ENCODE data around the gene ENPP7.
"Not testable (repeated sequence)": the region's sequence is repeated elsewhere in the genome, so short reads cannot be mapped to it uniquely, and the experiment has no call there.

Gene ENPP7

DNA sequence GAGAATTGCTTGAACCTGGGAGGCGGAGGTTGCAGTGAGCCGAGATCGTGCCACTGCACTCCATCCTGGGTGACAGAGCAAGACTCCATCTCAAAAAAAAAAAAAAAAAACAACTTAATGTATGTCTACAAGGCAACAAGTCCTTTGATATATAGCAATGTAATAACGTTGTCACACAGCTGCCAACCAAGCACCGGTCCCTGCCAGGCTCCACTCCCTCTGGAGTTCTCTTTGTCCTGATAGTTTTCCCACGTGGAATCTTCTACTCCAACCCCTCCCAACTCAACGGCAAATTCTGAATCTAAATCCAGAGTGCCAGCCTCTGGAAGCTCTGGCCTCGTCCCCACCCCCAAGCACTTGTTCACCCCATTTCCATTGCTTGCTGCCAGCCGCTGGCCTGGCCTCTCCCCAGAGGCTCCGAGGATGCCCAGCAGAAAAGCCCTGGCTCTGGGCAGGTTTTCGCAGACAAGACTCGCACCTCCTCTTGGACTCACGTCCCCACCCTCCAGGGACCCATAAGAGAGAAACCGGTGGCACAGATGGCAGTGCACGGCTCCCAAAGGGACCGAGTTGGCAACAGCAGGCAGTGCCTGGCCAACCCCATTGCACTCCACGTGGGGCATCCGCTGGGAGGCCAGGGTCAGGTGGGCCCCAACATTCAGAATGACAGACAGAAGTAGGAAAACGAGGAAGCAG is 31.3 kb downstream of the ENPP7 start:
- no peak for DNase-seq (ENCODE audit: low read depth)
- TF ChIP-seq MYC (IDR thresholded peaks at IDR 0.05; ENCODE audit: low read depth, low read length) (no peak), POLR2A (IDR thresholded peaks at IDR 0.05; ENCODE audit: extremely low read depth, insufficient read length) (no peak)
- TF ChIP-seq, protein P1, sequence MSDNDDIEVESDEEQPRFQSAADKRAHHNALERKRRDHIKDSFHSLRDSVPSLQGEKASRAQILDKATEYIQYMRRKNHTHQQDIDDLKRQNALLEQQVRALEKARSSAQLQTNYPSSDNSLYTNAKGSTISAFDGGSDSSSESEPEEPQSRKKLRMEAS (IDR thresholded peaks at IDR 0.05; ENCODE audit: low read depth, low read length), result no peak
- TF ChIP-seq, protein P2, sequence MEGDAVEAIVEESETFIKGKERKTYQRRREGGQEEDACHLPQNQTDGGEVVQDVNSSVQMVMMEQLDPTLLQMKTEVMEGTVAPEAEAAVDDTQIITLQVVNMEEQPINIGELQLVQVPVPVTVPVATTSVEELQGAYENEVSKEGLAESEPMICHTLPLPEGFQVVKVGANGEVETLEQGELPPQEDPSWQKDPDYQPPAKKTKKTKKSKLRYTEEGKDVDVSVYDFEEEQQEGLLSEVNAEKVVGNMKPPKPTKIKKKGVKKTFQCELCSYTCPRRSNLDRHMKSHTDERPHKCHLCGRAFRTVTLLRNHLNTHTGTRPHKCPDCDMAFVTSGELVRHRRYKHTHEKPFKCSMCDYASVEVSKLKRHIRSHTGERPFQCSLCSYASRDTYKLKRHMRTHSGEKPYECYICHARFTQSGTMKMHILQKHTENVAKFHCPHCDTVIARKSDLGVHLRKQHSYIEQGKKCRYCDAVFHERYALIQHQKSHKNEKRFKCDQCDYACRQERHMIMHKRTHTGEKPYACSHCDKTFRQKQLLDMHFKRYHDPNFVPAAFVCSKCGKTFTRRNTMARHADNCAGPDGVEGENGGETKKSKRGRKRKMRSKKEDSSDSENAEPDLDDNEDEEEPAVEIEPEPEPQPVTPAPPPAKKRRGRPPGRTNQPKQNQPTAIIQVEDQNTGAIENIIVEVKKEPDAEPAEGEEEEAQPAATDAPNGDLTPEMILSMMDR (IDR thresholded peaks at IDR 0.05; ENCODE audit: low read depth, low read length), result no peak
- no peak overlapping the region for H3K4me3 ChIP-seq (ENCODE audit: low read depth, low read length)

DNA sequence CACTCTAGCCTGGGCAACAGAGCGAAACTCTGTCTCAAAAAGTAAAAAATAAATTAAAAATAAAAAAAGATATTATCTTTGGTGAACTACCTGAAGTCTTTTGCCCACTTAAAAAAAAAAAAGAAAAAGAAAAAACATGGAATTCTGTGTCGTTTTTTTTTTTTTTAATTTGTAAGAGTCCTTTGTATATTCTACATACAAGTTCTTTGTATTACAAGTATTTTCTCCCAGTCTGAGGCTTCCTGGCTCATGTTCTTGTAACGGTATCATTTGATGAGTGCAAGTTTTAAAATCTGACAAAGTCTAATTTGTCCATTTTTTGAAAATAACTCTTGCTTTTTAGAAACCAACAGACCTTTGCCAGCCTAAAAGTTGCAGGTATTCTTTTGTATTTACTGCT is 35.0 kb downstream of the ENPP7 start:
- no peak for DNase-seq (ENCODE audit: low read depth)
- H3K4me3 ChIP-seq (ENCODE audit: low read depth, low read length), result no peak overlapping the region
- TF ChIP-seq, protein P1 (IDR thresholded peaks at IDR 0.05; ENCODE audit: low read depth, low read length), result no peak
- no peak for TF ChIP-seq POLR2A (IDR thresholded peaks at IDR 0.05; ENCODE audit: extremely low read depth, insufficient read length)
- TF ChIP-seq, protein P2 (IDR thresholded peaks at IDR 0.05; ENCODE audit: low read depth, low read length), result no peak
- no peak for TF ChIP-seq MYC (IDR thresholded peaks at IDR 0.05; ENCODE audit: low read depth, low read length)

DNA sequence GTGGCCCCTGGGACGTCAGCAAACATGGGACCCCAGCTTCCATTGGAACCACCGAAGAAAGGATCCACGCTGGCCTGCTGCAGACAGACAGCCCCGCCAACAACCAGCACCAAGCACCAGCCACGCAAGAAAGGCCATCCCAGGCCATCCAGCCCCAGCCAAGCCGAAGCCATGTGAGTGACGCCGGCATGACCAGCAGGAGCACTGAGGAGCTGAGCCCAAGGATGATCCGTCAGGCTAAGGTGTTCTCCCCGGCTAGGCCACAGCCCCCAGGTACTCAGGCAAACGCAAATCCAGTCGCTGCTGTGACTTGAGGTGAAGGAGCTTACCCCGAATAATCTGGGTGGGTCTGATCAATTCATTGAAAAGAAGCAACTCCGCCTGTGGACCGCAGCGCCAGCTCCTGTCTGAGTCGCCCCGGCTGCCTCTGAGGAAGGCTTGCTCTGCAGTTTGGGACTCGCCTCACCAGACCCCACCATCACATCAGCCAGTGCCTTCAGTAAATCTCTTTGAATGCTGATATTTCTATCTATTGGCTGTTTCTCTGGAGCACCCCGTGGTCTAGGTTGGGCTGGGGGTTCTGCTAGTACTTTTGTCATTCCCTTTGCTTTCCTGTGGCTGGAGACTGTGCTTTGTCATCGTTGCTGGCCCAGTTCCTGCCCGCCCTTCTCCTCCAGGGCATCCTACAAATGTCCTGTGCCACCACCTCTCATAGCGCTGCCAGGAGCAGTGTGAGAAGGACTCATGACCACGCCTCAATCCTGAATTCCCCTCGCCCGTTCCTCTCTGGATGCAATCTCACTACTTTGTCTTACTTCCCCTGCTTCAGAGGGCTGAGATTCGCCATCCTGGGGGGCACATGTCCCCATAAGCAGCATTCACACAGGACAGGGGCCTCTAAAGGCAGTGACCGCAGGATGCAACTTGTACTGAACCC is 39.1 kb downstream of the ENPP7 start:
- no peak overlapping the region for H3K4me3 ChIP-seq (ENCODE audit: low read depth, low read length)
- TF ChIP-seq POLR2A (IDR thresholded peaks at IDR 0.05; ENCODE audit: extremely low read depth, insufficient read length) (no peak), MYC (IDR thresholded peaks at IDR 0.05; ENCODE audit: low read depth, low read length) (no peak)
- TF ChIP-seq, protein P2 (IDR thresholded peaks at IDR 0.05; ENCODE audit: low read depth, low read length), result no peak
- TF ChIP-seq, protein P1 (IDR thresholded peaks at IDR 0.05; ENCODE audit: low read depth, low read length), result no peak
- DNase-seq (ENCODE audit: low read depth), result no peak

DNA sequence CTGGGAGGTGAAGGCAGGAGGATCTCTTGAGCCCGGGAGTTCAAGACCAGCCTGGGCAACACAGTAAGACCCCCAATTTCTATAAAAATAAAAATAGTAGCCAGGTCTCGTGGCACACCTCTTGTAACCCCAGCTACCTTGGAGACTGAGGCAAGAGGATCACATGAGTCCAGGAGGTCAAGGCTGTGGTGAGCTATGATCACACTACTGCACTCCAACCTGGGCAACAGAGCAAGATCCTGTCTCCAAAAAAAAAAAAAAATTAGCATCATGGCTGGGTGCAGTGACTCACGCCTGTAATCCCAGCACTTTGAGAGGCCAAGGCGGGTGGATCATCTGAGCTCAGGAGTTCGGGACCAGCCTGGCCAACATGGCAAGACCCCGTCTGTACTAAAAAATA is 40.5 kb downstream of the ENPP7 start:
- no peak for DNase-seq (ENCODE audit: low read depth)
- TF ChIP-seq POLR2A (IDR thresholded peaks at IDR 0.05; ENCODE audit: extremely low read depth, insufficient read length) (no peak), MYC (IDR thresholded peaks at IDR 0.05; ENCODE audit: low read depth, low read length) (no peak)
- TF ChIP-seq, protein P2 (IDR thresholded peaks at IDR 0.05; ENCODE audit: low read depth, low read length), result no peak
- TF ChIP-seq, protein P1 (IDR thresholded peaks at IDR 0.05; ENCODE audit: low read depth, low read length), result no peak
- no peak overlapping the region for H3K4me3 ChIP-seq (ENCODE audit: low read depth, low read length)

DNA sequence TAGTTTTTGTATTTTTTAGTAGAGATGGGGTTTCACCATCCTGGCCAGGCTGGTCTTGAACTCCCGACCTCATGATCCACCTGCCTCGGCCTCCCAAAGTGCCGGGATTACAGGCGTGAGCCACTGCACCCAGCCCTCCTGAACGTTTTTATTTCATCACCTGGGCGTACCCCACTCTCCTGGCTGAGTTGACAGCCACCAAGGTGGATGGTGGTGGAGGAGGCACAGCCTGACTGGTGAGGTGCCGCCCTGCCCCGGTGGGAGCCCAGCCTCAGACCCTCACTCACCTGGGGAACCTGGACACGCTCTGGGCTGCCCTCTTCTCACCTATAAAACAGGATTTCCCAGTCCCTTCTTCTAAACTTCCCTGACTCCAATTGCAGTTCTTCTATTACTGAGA is 42.0 kb downstream of the ENPP7 start:
- not testable (repeated sequence) for H3K4me3 ChIP-seq (ENCODE audit: low read depth, low read length); DNase-seq (ENCODE audit: low read depth)

DNA sequence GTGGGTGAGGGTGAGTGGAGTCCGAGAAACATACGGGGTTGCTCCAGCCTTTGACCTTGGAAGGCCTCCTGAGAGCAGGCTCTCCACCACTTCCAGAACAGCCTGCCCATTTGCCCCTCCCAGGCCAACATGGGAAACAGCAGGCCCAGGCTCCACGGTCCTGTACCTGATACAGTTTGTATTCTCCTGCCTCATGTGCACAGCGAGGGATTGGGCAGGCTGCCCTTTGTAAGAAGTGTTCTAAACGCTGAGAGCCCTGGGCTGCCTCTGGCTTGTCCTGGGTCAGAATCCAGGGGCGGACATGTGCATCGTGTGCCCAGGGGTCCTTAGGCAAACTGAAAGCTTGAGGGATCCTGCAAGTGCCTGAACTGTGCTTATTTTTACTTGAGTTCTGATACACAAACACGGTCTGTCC is 43.8 kb downstream of the ENPP7 start:
- DNase-seq (ENCODE audit: low read depth), result no peak
- H3K4me3 ChIP-seq (ENCODE audit: low read depth, low read length), result no peak overlapping the region
- TF ChIP-seq, protein P2 (IDR thresholded peaks at IDR 0.05; ENCODE audit: low read depth, low read length), result no peak
- TF ChIP-seq MYC (IDR thresholded peaks at IDR 0.05; ENCODE audit: low read depth, low read length) (no peak), POLR2A (IDR thresholded peaks at IDR 0.05; ENCODE audit: extremely low read depth, insufficient read length) (no peak)
- TF ChIP-seq, protein P1 (IDR thresholded peaks at IDR 0.05; ENCODE audit: low read depth, low read length), result no peak

Measured in NB4 (cell line).